SW480 (cell line): Measurements from ENCODE around the gene ATP9A.
A peak's percentile ranks its signal among the peaks of the same experiment; 100 is the strongest.

Source experiments
- DNase-seq: peaks from one replicate; pipeline ENCODE4 v3.0.0-alpha.2; 2016; ENCODE audit warnings: low spot score

Gene ATP9A

GRCh38 chr20:51595744-51596143, 172.4 kb downstream of the ATP9A start:
- no peak for DNase-seq

- peak; percentile 92 for DNase-seq
These were observed 173.1 kb downstream of the ATP9A start for GRCh38 chr20:51595058-51595532.

GRCh38 chr20:51594236-51595057, 173.7 kb downstream of the ATP9A start:
- no peak for DNase-seq

GRCh38 chr20:51593584-51593983, 174.6 kb downstream of the ATP9A start:
- no peak for DNase-seq

GRCh38 chr20:51592564-51592963, 175.6 kb downstream of the ATP9A start:
- DNase-seq: no peak

DNA sequence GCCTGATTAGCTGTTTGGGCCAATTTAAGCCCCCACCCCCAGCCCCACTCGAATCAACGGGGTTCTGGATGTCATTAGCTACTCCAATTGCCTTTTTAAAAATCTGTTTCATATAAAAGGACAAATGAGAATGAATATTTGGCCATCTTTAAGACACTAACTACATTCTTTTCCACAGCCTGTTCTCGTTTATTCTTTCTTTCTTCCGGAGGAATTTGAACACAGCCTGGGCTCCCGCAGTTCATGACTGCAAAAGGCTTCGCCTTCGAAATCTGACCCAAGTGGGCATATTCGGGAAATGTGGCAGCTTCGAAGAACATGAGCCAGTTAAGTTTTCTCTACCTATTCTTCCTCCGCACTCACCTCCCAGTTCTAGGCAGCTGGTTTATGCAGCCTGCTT, 176.3 kb downstream of the ATP9A start:
- DNase-seq: no peak

GRCh38 chr20:51588762-51589161, 179.4 kb downstream of the ATP9A start:
- DNase-seq: no peak

DNA sequence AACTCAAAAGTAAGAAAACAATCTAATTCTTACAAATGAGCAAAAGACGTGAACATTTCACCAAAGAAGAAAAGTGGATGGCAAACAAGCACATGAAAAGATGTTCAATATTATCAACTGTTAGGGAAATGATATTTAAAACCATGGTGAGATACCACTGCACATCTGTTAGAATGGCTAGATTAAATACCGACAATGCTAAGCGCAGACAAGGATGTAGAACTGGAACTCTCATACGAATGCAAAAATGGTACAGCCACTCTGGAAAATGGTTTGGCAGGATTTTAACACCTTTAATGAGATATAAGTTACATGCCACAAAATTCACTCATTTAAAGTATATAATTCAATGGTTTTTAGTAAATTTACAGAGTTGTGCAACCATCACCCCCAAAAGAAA, 181.0 kb downstream of the ATP9A start:
- DNase-seq: no peak

GRCh38 chr20:51586005-51586440, 182.2 kb downstream of the ATP9A start:
- DNase-seq: peak; percentile 43

GRCh38 chr20:51585148-51585547, 183.0 kb downstream of the ATP9A start:
- DNase-seq: no peak

DNA sequence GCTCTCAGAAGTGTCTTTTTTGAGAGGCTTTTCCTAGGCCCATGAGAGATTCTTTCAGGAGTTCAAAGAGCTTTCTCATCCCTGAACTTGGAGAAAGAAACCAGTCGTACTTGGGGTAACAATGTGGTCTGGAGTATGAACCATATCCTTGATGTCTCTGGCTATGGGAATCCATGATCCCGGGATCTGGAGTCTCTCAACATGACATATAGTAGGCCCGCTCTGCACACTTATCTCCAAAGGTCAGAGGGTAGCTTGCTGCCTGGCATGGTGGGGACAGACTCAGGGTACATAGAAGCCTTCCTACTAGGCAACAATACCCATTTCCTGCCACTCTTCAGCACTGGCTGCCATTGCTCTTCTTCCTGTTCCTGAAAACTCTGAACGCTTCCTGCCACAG, 183.5 kb downstream of the ATP9A start:
- no peak for DNase-seq

- no peak for DNase-seq
These were observed 184.1 kb downstream of the ATP9A start for GRCh38 chr20:51584116-51584515.

DNA sequence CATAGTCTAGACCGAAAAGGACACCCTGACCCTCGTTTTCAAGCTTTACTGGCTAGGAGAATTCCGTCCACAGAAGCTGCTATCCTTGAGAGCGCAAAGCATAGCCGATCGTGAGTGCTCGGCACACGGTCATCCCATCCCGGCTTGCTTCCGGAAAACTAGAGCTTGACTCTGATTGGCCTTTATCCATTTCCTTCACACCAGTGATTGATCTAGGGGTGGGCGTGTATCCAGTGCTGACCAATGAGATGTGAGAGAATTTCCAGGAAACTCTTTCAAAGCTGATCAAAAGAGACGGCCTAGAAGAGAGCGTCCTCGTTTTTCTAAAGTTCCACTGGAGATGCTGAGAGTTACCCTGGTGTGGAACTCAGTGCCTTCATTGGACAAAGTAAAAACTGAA, 184.7 kb downstream of the ATP9A start:
- DNase-seq: no peak

- DNase-seq: no peak
These were observed 185.1 kb downstream of the ATP9A start for GRCh38 chr20:51583073-51583472.

- no peak for DNase-seq
These were observed 186.6 kb downstream of the ATP9A start for GRCh38 chr20:51581571-51581970.

DNA sequence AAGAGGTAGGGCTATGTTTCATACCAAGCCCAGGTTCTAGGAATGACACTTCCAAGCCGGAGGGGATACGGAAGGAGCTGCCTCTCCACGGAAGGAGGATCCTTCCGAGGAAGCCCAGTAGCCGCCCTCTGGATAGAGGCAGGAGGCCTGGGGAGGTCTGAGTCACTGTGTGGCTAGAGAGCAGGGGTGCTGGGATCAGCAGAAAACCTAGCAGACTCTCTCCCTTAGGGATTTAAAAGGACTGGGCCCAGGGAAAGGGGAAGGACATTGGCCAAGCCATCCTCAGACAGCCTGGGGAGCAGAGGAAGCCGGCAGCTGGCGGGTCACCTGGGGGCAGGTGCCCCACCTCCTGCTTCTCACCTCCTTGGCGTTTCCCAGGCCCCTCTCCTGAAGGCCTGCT, 189.1 kb downstream of the ATP9A start:
- no peak for DNase-seq

DNA sequence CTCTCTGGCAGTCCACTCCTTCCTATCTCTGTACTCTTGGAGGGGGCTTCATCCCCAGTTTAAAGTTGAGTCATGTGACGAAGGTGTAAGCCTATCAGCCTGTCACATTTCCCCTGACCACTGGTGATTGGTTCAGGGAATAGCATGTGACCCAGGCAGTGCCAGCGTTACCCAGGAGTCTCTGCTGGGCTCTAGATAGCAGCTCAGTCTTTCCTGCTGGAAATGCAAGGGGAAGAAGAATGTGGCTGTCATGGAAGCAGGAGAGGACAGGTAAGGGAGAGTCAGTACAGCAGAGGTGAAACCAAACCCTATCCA, 190.1 kb downstream of the ATP9A start:
- DNase-seq: no peak

GRCh38 chr20:51577432-51578144, 190.6 kb downstream of the ATP9A start:
- no peak for DNase-seq

- DNase-seq: no peak
These were observed 192.7 kb downstream of the ATP9A start for GRCh38 chr20:51575486-51575885.

GRCh38 chr20:51574248-51575033, 193.7 kb downstream of the ATP9A start:
- DNase-seq: no peak

- no peak for DNase-seq
These were observed 194.5 kb downstream of the ATP9A start for GRCh38 chr20:51573576-51574243.

DNA sequence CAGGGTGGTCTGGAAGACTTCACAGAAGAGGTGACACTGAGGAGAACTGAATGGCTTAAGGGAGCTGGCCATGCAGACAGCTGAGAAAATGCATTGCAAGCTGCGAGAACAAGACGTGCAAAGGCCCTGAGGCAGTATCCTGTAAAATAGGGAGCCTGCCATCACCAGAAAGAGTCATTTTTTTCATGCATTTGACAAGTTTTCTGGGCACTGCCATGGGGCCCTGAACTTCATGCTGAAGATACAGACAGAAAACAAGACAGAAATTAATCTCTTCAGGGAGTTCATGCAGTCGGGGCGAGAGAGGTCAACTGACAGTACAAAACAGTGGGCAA, 196.8 kb downstream of the ATP9A start:
- DNase-seq: no peak
